HG03571 (cell line): ENCODE results near the gene FAM163B.

Source experiments
- ATAC-seq: cut with Tn5 transposase; IDR thresholded peaks from one replicate; pipeline ENCODE4 v1.9.1; 2021; ENCODE audit not compliant: unreplicated experiment

The FAM163B gene

GRCh38 chr9:133529874-133530273 lies 79.3 kb downstream of the FAM163B start:
- ATAC-seq: no peak

GRCh38 chr9:133529457-133529856 lies 79.7 kb downstream of the FAM163B start:
- ATAC-seq: no peak

DNA sequence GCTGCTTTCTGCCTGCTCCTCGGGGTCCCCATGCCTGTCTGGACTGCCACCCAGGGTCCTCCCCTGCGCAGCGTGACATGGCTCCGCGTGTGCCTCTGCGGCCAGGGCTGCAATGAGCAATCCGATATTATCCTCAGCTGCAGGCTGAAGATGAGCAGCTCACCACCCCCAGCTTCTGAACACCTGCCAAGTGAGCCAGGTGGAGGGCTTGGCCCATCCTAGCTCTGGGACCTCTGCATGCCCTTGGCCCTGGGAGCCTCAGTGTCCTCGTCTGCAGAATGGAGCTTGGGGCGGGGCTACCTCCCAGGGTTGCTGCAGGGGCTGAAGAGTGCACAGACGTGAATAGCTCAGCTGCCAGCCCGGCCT lies 80.3 kb downstream of the FAM163B start:
- no peak for ATAC-seq

DNA sequence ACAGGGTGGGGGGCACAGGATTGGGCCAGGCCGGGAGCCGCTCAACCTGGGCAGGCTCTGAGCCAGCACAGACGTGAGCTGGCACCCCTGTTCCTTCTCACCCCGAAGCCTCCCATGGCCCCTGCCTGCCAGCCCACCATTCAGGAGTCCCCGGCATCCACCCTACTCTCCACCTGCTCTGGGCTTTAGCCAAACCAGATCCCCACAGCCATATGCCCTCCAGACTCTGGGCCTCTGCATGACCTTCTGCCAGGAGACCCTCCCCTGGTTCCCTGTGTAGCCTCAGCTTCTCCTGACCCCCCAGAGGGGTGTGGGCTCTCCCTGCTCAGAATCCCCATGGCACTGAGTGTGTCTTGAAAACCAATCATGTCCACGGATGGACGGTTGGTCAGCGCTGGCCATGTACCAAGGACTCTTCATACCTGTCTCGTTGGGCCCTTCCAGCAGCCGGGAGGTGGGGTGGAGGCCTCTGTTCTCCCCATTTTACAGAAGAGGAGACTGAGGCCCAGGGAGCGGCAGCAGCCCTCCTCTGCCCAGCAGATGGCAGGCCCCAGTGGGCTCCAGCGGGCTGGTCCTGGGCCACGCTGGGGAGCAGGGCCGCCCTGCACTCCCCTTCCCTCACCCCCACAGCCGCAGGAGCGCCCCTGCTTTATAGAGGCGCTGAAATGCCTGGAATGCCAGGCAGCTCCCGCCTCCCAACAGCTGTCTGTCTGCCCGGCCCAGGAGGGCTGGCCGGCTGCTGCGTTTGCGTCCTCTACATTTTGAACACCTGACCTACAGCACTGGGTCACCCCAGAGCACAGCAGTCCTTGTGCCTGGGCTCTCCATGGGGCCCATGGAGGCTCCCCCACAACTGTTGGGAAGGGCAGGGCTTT lies 81.0 kb downstream of the FAM163B start:
- ATAC-seq: no peak

DNA sequence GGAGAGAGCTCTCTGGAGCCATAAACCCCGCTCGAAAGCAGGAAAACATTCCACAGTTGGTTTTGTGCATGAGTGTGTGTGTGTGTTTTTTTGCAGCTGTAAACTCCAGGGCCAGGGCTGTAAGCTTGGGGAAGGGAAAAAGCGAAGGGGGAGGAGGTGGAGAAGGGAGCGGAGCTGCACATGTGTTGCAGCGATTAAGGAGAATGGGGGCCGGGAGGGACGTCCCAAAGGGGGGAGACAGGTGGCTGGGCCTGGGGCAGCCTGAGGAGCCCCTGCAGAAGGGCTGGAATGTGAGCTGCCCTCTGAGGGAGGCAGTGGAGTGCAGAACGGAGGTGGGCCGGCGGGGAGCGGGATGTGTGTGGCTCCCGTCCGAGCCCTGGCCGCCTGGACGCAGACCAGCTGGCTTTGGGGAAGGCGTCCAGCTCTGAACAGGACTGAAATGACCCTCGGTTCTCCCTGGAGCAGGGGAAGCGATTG lies 81.7 kb downstream of the FAM163B start:
- ATAC-seq: no peak
